OCI-LY1 (cell line): ENCODE results near the gene GALNT7.

ENCODE experiments used
- H2AFZ ChIP-seq: fragments of 200-600 bp; sonication (generic), shearing (Covaris generic); 2 replicates; pipeline ENCODE4 v1.6.0; 2014; ENCODE audit warnings: antibody characterized with exemption, mild to moderate bottlenecking, low read length
- H3F3A ChIP-seq: fragments of 200-600 bp; sonication (generic), shearing (Covaris generic); 2 replicates; pipeline ENCODE4 v1.6.0; 2014; ENCODE audit warnings: mild to moderate bottlenecking, antibody characterized with exemption, low read length, moderate library complexity; ENCODE audit not compliant: insufficient read depth
- H3K27ac ChIP-seq: fragments of 200-600 bp; sonication (generic); 2 replicates; pipeline ENCODE4 v1.5.1; 2014; ENCODE audit warnings: low read length, mixed run types, mild to moderate bottlenecking, low read depth; ENCODE audit not compliant: poor library complexity, severe bottlenecking
- H3K27me3 ChIP-seq: fragments of 200-600 bp; sonication (generic); 2 replicates; pipeline ENCODE4 v1.6.0; 2014; ENCODE audit warnings: antibody characterized with exemption, mild to moderate bottlenecking, low read length, moderate library complexity; ENCODE audit not compliant: insufficient read depth
- H3K36me3 ChIP-seq: fragments of 200-600 bp; sonication (generic); 2 replicates; pipeline ENCODE4 v1.6.1; 2014; ENCODE audit warnings: mild to moderate bottlenecking, antibody characterized with exemption, low read length, moderate library complexity, mixed read lengths; ENCODE audit not compliant: insufficient read depth
- H3K4me1 ChIP-seq: fragments of 200-600 bp; sonication (generic); 2 replicates; pipeline ENCODE4 v1.5.1; 2014; ENCODE audit warnings: mild to moderate bottlenecking, low read length, moderate library complexity; ENCODE audit not compliant: insufficient read depth, severe bottlenecking
- H3K4me2 ChIP-seq: fragments of 200-600 bp; sonication (generic), shearing (Covaris generic); 2 replicates; pipeline ENCODE4 v1.6.1; 2014; ENCODE audit warnings: low read length
- H3K4me3 ChIP-seq: fragments of 200-600 bp; sonication (generic); 2 replicates; pipeline ENCODE4 v1.5.1; 2014; ENCODE audit warnings: low read length, low read depth, mild to moderate bottlenecking, mixed read lengths; ENCODE audit not compliant: poor library complexity, severe bottlenecking
- H3K79me2 ChIP-seq: fragments of 200-600 bp; shearing (Covaris generic); 2 replicates; pipeline ENCODE4 v1.6.1; 2016; ENCODE audit warnings: mixed run types, low read length, mixed read lengths; ENCODE audit not compliant: insufficient read depth
- H3K9ac ChIP-seq: fragments of 200-600 bp; sonication (generic), shearing (Covaris generic); 2 replicates; pipeline ENCODE4 v1.6.1; 2014; ENCODE audit warnings: mild to moderate bottlenecking, low read length, mixed read lengths
- H3K9me2 ChIP-seq: fragments of 200-600 bp; sonication (generic), shearing (Covaris generic); 2 replicates; pipeline ENCODE4 v1.6.1; 2014; ENCODE audit warnings: low read depth, mild to moderate bottlenecking, low read length, mixed read lengths
- H3K9me3 ChIP-seq: fragments of 200-600 bp; shearing (Covaris generic); 2 replicates; pipeline ENCODE4 v1.6.1; 2014; ENCODE audit warnings: low read length, mixed read lengths
- H4K20me1 ChIP-seq: fragments of 200-600 bp; sonication (generic), shearing (Covaris generic); 2 replicates; pipeline ENCODE4 v1.6.0; 2016; ENCODE audit warnings: mild to moderate bottlenecking, low read length; ENCODE audit not compliant: insufficient read depth
- EZH2 ChIP-seq: fragments of 200-600 bp; sonication (generic), shearing (Covaris generic); IDR thresholded peaks from 2 replicates; pipeline ENCODE4 v1.8.0; 2017; ENCODE audit warnings: borderline replicate concordance, mixed run types, mild to moderate bottlenecking, antibody characterized with exemption, low read length, moderate library complexity, mixed read lengths
- TF ChIP-seq, protein P1 (sequence below): fragments of 200-600 bp; sonication (generic), shearing (Covaris generic); IDR thresholded peaks from 2 replicates; pipeline ENCODE4 v1.5.1; 2017; ENCODE audit warnings: mild to moderate bottlenecking, antibody characterized with exemption, low read length, moderate library complexity, mixed read lengths

The GALNT7 gene

DNA sequence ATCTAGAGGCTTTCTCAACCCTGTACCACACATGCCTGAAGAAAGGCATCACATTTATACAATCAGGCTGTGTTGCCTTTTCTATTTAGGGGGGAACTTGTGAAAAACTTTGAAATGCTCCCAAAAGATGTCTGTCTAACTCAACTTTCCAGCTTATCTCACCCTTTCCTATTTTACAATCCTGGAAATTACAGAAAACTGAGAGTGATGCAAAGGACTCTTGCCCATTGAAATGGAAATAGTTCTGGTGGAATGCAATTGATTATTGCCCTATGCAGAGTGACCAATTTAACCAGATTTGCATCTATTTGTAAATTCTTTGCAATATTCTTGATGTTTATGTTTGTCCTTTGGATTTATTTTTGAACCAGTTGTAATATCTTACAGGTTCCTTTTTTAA lies 77.3 kb downstream of the GALNT7 start:
- Histone ChIP-seq H3K4me3 (peak overlapping the region; percentile 41), H3K36me3 (peaks cover 9% of the 10 kb centered on the region; the same call in 1 of the 2 replicates), H3K27me3 (no peaks in the 10 kb centered on the region), H3K27ac (peak overlapping the region; percentile 98), H3K4me1 (peaks cover 100% of the 10 kb centered on the region), H3F3A (no peaks in the 10 kb centered on the region), H3K9ac (peak overlapping the region; percentile 57; the same call in 1 of the 2 replicates), H3K79me2 (peaks cover 14% of the 10 kb centered on the region), H3K4me2 (peak overlapping the region; percentile 68), H3K9me2 (no peaks in the 10 kb centered on the region), H4K20me1 (no peaks in the 10 kb centered on the region), H3K9me3 (no peaks in the 10 kb centered on the region), H2AFZ (no peak overlapping the region)
- TF ChIP-seq, protein P1, sequence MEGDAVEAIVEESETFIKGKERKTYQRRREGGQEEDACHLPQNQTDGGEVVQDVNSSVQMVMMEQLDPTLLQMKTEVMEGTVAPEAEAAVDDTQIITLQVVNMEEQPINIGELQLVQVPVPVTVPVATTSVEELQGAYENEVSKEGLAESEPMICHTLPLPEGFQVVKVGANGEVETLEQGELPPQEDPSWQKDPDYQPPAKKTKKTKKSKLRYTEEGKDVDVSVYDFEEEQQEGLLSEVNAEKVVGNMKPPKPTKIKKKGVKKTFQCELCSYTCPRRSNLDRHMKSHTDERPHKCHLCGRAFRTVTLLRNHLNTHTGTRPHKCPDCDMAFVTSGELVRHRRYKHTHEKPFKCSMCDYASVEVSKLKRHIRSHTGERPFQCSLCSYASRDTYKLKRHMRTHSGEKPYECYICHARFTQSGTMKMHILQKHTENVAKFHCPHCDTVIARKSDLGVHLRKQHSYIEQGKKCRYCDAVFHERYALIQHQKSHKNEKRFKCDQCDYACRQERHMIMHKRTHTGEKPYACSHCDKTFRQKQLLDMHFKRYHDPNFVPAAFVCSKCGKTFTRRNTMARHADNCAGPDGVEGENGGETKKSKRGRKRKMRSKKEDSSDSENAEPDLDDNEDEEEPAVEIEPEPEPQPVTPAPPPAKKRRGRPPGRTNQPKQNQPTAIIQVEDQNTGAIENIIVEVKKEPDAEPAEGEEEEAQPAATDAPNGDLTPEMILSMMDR: no peak
- TF ChIP-seq EZH2: no peak

DNA sequence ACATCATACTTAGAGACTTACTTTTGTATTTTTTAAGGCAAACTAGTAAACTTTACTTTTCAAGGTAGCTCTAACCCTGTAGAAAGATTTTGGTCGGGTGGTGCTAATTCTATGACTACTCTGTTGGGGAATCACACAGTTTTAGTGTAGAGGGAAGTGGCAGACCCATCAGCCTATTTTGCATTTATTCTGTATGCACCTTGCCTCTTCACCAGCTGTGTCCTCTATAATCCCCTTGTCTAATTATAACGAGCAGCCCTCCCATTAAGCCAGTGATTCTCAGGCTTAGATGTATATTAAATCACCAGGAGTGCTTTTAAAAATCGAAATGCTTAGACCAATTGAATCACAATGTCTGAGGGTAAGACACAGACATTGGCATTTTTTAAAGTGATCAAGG lies 78.1 kb downstream of the GALNT7 start:
- Histone ChIP-seq H3F3A (no peaks in the 10 kb centered on the region), H3K4me3 (peak overlapping the region; percentile 41), H3K9ac (peak overlapping the region; percentile 57), H3K79me2 (peaks cover 14% of the 10 kb centered on the region), H3K9me2 (no peaks in the 10 kb centered on the region), H3K36me3 (peaks cover 9% of the 10 kb centered on the region; the same call in 1 of the 2 replicates), H3K4me2 (peak overlapping the region; percentile 68), H3K27me3 (no peaks in the 10 kb centered on the region), H3K4me1 (peaks cover 100% of the 10 kb centered on the region), H3K27ac (peak overlapping the region; percentile 98), H4K20me1 (no peaks in the 10 kb centered on the region), H3K9me3 (no peaks in the 10 kb centered on the region), H2AFZ (no peak overlapping the region)
- TF ChIP-seq, protein P1: no peak
- no peak for TF ChIP-seq EZH2

DNA sequence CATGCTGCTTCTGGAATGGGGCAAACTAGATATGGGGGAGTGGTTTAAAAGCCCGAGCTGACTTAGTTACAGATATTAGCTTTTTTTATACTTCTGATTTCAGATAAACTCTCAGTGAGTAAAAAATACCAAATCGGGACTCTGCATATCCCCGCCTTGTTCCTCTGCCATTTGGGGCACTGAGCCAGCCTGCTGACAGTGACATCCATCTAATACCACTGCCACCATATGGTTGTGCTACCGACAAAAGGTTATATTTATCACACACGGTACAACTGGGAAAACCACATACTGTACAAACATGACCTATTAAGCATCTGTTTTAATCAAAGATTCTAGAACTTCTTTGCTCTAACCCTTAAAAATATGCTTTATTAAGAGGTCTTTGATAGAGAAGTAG lies 78.7 kb downstream of the GALNT7 start:
- peaks cover 100% of the 10 kb centered on the region for H3K4me1 ChIP-seq
- H2AFZ ChIP-seq: no peak overlapping the region
- peak overlapping the region; percentile 98 for H3K27ac ChIP-seq
- H3K4me3 ChIP-seq: peak overlapping the region; percentile 41
- H3K9ac ChIP-seq: peak overlapping the region; percentile 57
- H3K9me2 ChIP-seq: no peaks in the 10 kb centered on the region
- no peak for TF ChIP-seq EZH2
- TF ChIP-seq, protein P1: no peak
- no peaks in the 10 kb centered on the region for H4K20me1 ChIP-seq
- peak overlapping the region; percentile 68 for H3K4me2 ChIP-seq
- peaks cover 9% of the 10 kb centered on the region; the same call in 1 of the 2 replicates for H3K36me3 ChIP-seq
- no peaks in the 10 kb centered on the region for H3F3A ChIP-seq
- H3K9me3 ChIP-seq: no peaks in the 10 kb centered on the region
- peaks cover 14% of the 10 kb centered on the region for H3K79me2 ChIP-seq
- no peaks in the 10 kb centered on the region for H3K27me3 ChIP-seq
